ENCODE data around the gene UCK2. TPM values are rescaled to one million over a fixed set of nuclear protein-coding genes. Genes with fewer than 3 reads are reported as not detected.

The UCK2 gene
- total and polyA plus RNA-seq, 2 of the 8 experiments (the other 6 are each of a cell fraction or from before 2014, with no cell fraction given): 103 to 109 TPM

DNA sequence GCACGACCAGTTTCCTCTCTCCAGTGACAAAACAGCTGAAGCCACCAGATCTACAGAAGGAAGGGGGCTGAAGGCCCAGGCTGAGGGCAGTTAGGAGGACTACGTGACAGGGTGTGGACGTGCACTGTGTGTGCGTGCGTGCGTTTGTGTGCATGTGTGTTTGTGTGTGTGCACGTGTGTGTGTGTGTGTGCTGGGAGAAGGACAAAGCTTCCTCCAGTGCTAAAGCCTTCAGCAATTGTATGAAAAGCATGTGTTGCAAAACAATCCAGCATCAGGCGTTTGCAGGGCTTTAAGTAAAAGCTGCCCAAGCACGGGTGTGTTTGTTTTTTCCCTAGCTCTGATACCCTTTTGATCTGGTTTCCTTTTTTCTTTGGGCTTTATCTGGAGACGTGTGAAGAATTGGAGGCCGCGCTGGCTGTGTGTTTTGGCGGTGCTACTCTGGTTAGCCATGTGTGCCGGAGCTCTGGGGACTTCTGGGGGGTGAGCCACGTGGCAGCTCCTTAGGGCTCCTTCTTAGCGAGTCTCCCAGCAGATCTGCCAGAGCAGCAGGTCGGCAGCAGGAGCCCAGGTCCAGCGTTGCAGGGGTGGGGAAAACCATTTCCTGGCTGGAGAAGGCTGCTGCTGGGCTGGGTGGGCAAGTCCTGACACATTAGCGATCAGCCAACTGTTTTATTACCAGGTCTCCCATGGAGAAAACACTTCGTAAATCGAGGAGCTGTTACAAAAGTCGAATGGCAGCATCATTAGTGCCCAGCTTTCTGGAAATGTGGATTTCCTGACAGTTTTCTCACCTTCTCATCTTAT is 73.4 kb downstream of the UCK2 start (continued):
- no peak for TF ChIP-seq FOSL1 (IDR thresholded peaks at IDR 0.05; ENCODE audit: insufficient read depth, low read depth, low read length)
- no peak for TF ChIP-seq SIX5 (IDR thresholded peaks at IDR 0.05; ENCODE audit: low read depth, low read length)
- TF ChIP-seq RNF2 (IDR thresholded peaks at IDR 0.05; ENCODE audit: borderline replicate concordance, low read depth, low read length, missing control alignments, poor library complexity, severe bottlenecking): no peak
- TF ChIP-seq, protein P1, sequence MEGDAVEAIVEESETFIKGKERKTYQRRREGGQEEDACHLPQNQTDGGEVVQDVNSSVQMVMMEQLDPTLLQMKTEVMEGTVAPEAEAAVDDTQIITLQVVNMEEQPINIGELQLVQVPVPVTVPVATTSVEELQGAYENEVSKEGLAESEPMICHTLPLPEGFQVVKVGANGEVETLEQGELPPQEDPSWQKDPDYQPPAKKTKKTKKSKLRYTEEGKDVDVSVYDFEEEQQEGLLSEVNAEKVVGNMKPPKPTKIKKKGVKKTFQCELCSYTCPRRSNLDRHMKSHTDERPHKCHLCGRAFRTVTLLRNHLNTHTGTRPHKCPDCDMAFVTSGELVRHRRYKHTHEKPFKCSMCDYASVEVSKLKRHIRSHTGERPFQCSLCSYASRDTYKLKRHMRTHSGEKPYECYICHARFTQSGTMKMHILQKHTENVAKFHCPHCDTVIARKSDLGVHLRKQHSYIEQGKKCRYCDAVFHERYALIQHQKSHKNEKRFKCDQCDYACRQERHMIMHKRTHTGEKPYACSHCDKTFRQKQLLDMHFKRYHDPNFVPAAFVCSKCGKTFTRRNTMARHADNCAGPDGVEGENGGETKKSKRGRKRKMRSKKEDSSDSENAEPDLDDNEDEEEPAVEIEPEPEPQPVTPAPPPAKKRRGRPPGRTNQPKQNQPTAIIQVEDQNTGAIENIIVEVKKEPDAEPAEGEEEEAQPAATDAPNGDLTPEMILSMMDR (IDR thresholded peaks at IDR 0.05; ENCODE audit: control extremely low read depth in 1 of 3, insufficient read depth in 1 of 3, low read depth in 1 of 3, low read length in 3 of 3): no peak
- no peak for TF ChIP-seq CHD2 (IDR thresholded peaks at IDR 0.05; ENCODE audit: low read length)
- TF ChIP-seq, protein P2, sequence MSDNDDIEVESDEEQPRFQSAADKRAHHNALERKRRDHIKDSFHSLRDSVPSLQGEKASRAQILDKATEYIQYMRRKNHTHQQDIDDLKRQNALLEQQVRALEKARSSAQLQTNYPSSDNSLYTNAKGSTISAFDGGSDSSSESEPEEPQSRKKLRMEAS (IDR thresholded peaks at IDR 0.05): no peak
- no peak for TF ChIP-seq GABPA (IDR thresholded peaks at IDR 0.05; ENCODE audit: borderline replicate concordance, insufficient read depth, low read length)
- TF ChIP-seq TAF1 (IDR thresholded peaks at IDR 0.05; ENCODE audit: low read depth, low read length): no peak

All from H1 (cell line).